ENCODE data around the gene MID2.
A peak's percentile ranks its signal among the peaks of the same experiment; 100 is the strongest.

MID2 gene

GRCh38 chrX:107894038-107894437, 68.4 kb downstream of the MID2 start:
- Histone ChIP-seq H3K9me3 (ENCODE audit: low read depth, low read length) (no peaks in the 10 kb centered on the region), H3K27ac (no peak overlapping the region), H3K9ac (ENCODE audit: insufficient read length) (no peak overlapping the region), H3K4me3 (no peak overlapping the region), H3K36me3 (ENCODE audit: insufficient read depth, low read length) (no peaks in the 10 kb centered on the region)
- peak; percentile 8 for DNase-seq (ENCODE audit: low read depth, low spot score)
- TF ChIP-seq EZH2 (IDR thresholded peaks at IDR 0.05) (no peak), POLR2AphosphoS5 (IDR thresholded peaks at IDR 0.05; ENCODE audit: borderline replicate concordance, low read depth, low read length) (no peak), FOXP2 (optimal IDR thresholded peaks at IDR 0.05; ENCODE audit: control extremely low read depth, extremely low read length, insufficient read depth) (no peak)

GRCh38 chrX:107902721-107903120, 77.1 kb downstream of the MID2 start:
- no peaks in the 10 kb centered on the region for H3K9me3 ChIP-seq (ENCODE audit: low read depth, low read length)
- H3K36me3 ChIP-seq (ENCODE audit: insufficient read depth, low read length) = no peaks in the 10 kb centered on the region
- no peak for DNase-seq (ENCODE audit: low read depth, low spot score)
- no peak overlapping the region for H3K9ac ChIP-seq (ENCODE audit: insufficient read length)
- H3K4me3 ChIP-seq = no peak overlapping the region
- no peak for TF ChIP-seq EZH2 (IDR thresholded peaks at IDR 0.05)
- no peak for TF ChIP-seq POLR2AphosphoS5 (IDR thresholded peaks at IDR 0.05; ENCODE audit: borderline replicate concordance, low read depth, low read length)
- TF ChIP-seq FOXP2 (optimal IDR thresholded peaks at IDR 0.05; ENCODE audit: control extremely low read depth, extremely low read length, insufficient read depth) = no peak
- no peak overlapping the region for H3K27ac ChIP-seq

- no peak overlapping the region for H3K4me3 ChIP-seq
- no peaks in the 10 kb centered on the region for H3K36me3 ChIP-seq (ENCODE audit: insufficient read depth, low read length)
- TF ChIP-seq FOXP2 (optimal IDR thresholded peaks at IDR 0.05; ENCODE audit: control extremely low read depth, extremely low read length, insufficient read depth) (no peak), POLR2AphosphoS5 (IDR thresholded peaks at IDR 0.05; ENCODE audit: borderline replicate concordance, low read depth, low read length) (no peak), EZH2 (IDR thresholded peaks at IDR 0.05) (no peak)
- no peaks in the 10 kb centered on the region for H3K9me3 ChIP-seq (ENCODE audit: low read depth, low read length)
- no peak overlapping the region for H3K27ac ChIP-seq
- H3K9ac ChIP-seq (ENCODE audit: insufficient read length) = no peak overlapping the region
- DNase-seq (ENCODE audit: low read depth, low spot score) = no peak
These were observed 79.7 kb downstream of the MID2 start for GRCh38 chrX:107905366-107905765.

- no peak overlapping the region for H3K27ac ChIP-seq
- DNase-seq (ENCODE audit: low read depth, low spot score) = no peak
- H3K4me3 ChIP-seq = no peak overlapping the region
- no peaks in the 10 kb centered on the region for H3K9me3 ChIP-seq (ENCODE audit: low read depth, low read length)
- no peaks in the 10 kb centered on the region for H3K36me3 ChIP-seq (ENCODE audit: insufficient read depth, low read length)
- TF ChIP-seq EZH2 (IDR thresholded peaks at IDR 0.05) = no peak
- TF ChIP-seq POLR2AphosphoS5 (IDR thresholded peaks at IDR 0.05; ENCODE audit: borderline replicate concordance, low read depth, low read length) = no peak
- TF ChIP-seq FOXP2 (optimal IDR thresholded peaks at IDR 0.05; ENCODE audit: control extremely low read depth, extremely low read length, insufficient read depth) = no peak
- no peak overlapping the region for H3K9ac ChIP-seq (ENCODE audit: insufficient read length)
These were observed 98.6 kb downstream of the MID2 start for GRCh38 chrX:107924136-107924746.

- Histone ChIP-seq H3K27ac (no peak overlapping the region), H3K9ac (ENCODE audit: insufficient read length) (no peak overlapping the region), H3K4me3 (no peak overlapping the region), H3K36me3 (ENCODE audit: insufficient read depth, low read length) (no peaks in the 10 kb centered on the region), H3K9me3 (ENCODE audit: low read depth, low read length) (no peaks in the 10 kb centered on the region)
- TF ChIP-seq FOXP2 (optimal IDR thresholded peaks at IDR 0.05; ENCODE audit: control extremely low read depth, extremely low read length, insufficient read depth) (no peak), POLR2AphosphoS5 (IDR thresholded peaks at IDR 0.05; ENCODE audit: borderline replicate concordance, low read depth, low read length) (no peak)
- no peak for DNase-seq (ENCODE audit: low read depth, low spot score)
These were observed 108.6 kb downstream of the MID2 start for GRCh38 chrX:107934262-107934661.

GRCh38 chrX:107935200-107935599, 109.5 kb downstream of the MID2 start:
- H3K27ac ChIP-seq = no peak overlapping the region
- no peak for DNase-seq (ENCODE audit: low read depth, low spot score)
- no peak overlapping the region for H3K4me3 ChIP-seq
- H3K9ac ChIP-seq (ENCODE audit: insufficient read length) = no peak overlapping the region
- TF ChIP-seq FOXP2 (optimal IDR thresholded peaks at IDR 0.05; ENCODE audit: control extremely low read depth, extremely low read length, insufficient read depth) (no peak), EZH2 (IDR thresholded peaks at IDR 0.05) (no peak), POLR2AphosphoS5 (IDR thresholded peaks at IDR 0.05; ENCODE audit: borderline replicate concordance, low read depth, low read length) (no peak)
- no peaks in the 10 kb centered on the region for H3K9me3 ChIP-seq (ENCODE audit: low read depth, low read length)
- H3K36me3 ChIP-seq (ENCODE audit: insufficient read depth, low read length) = no peaks in the 10 kb centered on the region

GRCh38 chrX:107935664-107936433, 110.2 kb downstream of the MID2 start:
- no peak overlapping the region for H3K9ac ChIP-seq (ENCODE audit: insufficient read length)
- no peaks in the 10 kb centered on the region for H3K9me3 ChIP-seq (ENCODE audit: low read depth, low read length)
- H3K36me3 ChIP-seq (ENCODE audit: insufficient read depth, low read length) = no peaks in the 10 kb centered on the region
- H3K27ac ChIP-seq = no peak overlapping the region
- no peak for DNase-seq (ENCODE audit: low read depth, low spot score)
- TF ChIP-seq POLR2AphosphoS5 (IDR thresholded peaks at IDR 0.05; ENCODE audit: borderline replicate concordance, low read depth, low read length) = no peak
- TF ChIP-seq EZH2 (IDR thresholded peaks at IDR 0.05) = no peak
- TF ChIP-seq FOXP2 (optimal IDR thresholded peaks at IDR 0.05; ENCODE audit: control extremely low read depth, extremely low read length, insufficient read depth) = no peak
- no peak overlapping the region for H3K4me3 ChIP-seq

GRCh38 chrX:107936434-107936730, 110.7 kb downstream of the MID2 start:
- TF ChIP-seq FOXP2 (optimal IDR thresholded peaks at IDR 0.05; ENCODE audit: control extremely low read depth, extremely low read length, insufficient read depth) (no peak), EZH2 (IDR thresholded peaks at IDR 0.05) (no peak), POLR2AphosphoS5 (IDR thresholded peaks at IDR 0.05; ENCODE audit: borderline replicate concordance, low read depth, low read length) (no peak)

More at GRCh38 chrX:107936434-107936730, 110.7 kb downstream of the MID2 start:
- Histone ChIP-seq H3K9ac (ENCODE audit: insufficient read length) (no peak overlapping the region), H3K9me3 (ENCODE audit: low read depth, low read length) (no peaks in the 10 kb centered on the region), H3K27ac (no peak overlapping the region), H3K36me3 (ENCODE audit: insufficient read depth, low read length) (no peaks in the 10 kb centered on the region), H3K4me3 (no peak overlapping the region)
- DNase-seq (ENCODE audit: low read depth, low spot score) = no peak
